Panc1 (cell line): ENCODE results near the gene VSTM2A.

Source experiments
- CTCF ChIP-seq: fragments of 450-650 bp; IDR thresholded peaks from 2 replicates; pipeline ENCODE4 v1.5.1; 2017; ENCODE audit warnings: mild to moderate bottlenecking
- POLR2AphosphoS5 ChIP-seq: IDR thresholded peaks from 2 replicates; pipeline ENCODE4 v1.6.1; 2012; ENCODE audit warnings: mild to moderate bottlenecking, low read depth, low read length, moderate library complexity

- no peak for TF ChIP-seq POLR2AphosphoS5
- TF ChIP-seq CTCF: no peak
These were observed 12.6 kb upstream of the VSTM2A start for GRCh38 chr7:54529568-54529967.
